ENCODE data around the gene GALNT2. TPM values are rescaled to one million over a fixed set of nuclear protein-coding genes. Genes with fewer than 3 reads are reported as not detected.
A peak's percentile ranks its signal among the peaks of the same experiment; 100 is the strongest.

The GALNT2 gene
- total and polyA plus RNA-seq, 2 experiments from 2014 or later: 17.8 to 48.3 TPM

- Mint-ChIP-seq H3K4me1 (peaks cover 29% of the 10 kb centered on the region), H3K36me3 (ENCODE audit: low read depth) (peaks cover 23% of the 10 kb centered on the region), H3K4me3 (peak overlapping the region; percentile 41; the same call in 2 of the 3 replicates), H3K27ac (peak overlapping the region; percentile 85), H3K9me3 (peaks cover 3% of the 10 kb centered on the region; the same call in 2 of the 3 replicates), H3K27me3 (ENCODE audit: insufficient read depth, low read depth, poor library complexity) (peaks cover 4% of the 10 kb centered on the region)
- Histone ChIP-seq H3F3A (replicated peaks; ENCODE audit: low read depth) (no peaks in the 10 kb centered on the region), H4K20me1 (replicated peaks; ENCODE audit: insufficient read depth) (no peaks in the 10 kb centered on the region), H3K4me3 (no peak overlapping the region), H3K27me3 (ENCODE audit: insufficient read depth) (no peaks in the 10 kb centered on the region), H3K36me3 (ENCODE audit: insufficient read depth) (no peaks in the 10 kb centered on the region), H3K4me2 (peak overlapping the region; percentile 72), H3K27ac (ENCODE audit: low read depth) (peak overlapping the region; percentile 24; the same call in 1 of the 2 replicates), H3K4me1 (ENCODE audit: insufficient read depth) (peaks cover 24% of the 10 kb centered on the region), H3K79me2 (replicated peaks; ENCODE audit: insufficient read depth) (no peaks in the 10 kb centered on the region; the same call in 1 of the 2 replicates), H3K9me2 (ENCODE audit: insufficient read depth) (no peaks in the 10 kb centered on the region), H2AFZ (no peak overlapping the region)
- no peak for DNase-seq (ENCODE audit: low spot score)
- TF ChIP-seq EZH2phosphoT487 (IDR thresholded peaks at IDR 0.05; ENCODE audit: unreplicated experiment): no peak
- TF ChIP-seq POLR2AphosphoS5 (IDR thresholded peaks at IDR 0.05; ENCODE audit: low read depth): no peak
- no peak for TF ChIP-seq EZH2 (IDR thresholded peaks at IDR 0.05; ENCODE audit: low read depth, unreplicated experiment)
- no peak for TF ChIP-seq CREB1 (CRISPR knock-in tag; IDR thresholded peaks at IDR 0.05; ENCODE audit: low read depth)
- TF ChIP-seq ZNF331 (CRISPR knock-in tag; IDR thresholded peaks at IDR 0.05; ENCODE audit: low read depth): no peak
- TF ChIP-seq ZNF114 (CRISPR knock-in tag; IDR thresholded peaks at IDR 0.05): no peak
- TF ChIP-seq JUNB (IDR thresholded peaks at IDR 0.05; ENCODE audit: unreplicated experiment): no peak
- no peak for TF ChIP-seq STAT1 (IDR thresholded peaks at IDR 0.05; ENCODE audit: unreplicated experiment)
- TF ChIP-seq, protein P1, sequence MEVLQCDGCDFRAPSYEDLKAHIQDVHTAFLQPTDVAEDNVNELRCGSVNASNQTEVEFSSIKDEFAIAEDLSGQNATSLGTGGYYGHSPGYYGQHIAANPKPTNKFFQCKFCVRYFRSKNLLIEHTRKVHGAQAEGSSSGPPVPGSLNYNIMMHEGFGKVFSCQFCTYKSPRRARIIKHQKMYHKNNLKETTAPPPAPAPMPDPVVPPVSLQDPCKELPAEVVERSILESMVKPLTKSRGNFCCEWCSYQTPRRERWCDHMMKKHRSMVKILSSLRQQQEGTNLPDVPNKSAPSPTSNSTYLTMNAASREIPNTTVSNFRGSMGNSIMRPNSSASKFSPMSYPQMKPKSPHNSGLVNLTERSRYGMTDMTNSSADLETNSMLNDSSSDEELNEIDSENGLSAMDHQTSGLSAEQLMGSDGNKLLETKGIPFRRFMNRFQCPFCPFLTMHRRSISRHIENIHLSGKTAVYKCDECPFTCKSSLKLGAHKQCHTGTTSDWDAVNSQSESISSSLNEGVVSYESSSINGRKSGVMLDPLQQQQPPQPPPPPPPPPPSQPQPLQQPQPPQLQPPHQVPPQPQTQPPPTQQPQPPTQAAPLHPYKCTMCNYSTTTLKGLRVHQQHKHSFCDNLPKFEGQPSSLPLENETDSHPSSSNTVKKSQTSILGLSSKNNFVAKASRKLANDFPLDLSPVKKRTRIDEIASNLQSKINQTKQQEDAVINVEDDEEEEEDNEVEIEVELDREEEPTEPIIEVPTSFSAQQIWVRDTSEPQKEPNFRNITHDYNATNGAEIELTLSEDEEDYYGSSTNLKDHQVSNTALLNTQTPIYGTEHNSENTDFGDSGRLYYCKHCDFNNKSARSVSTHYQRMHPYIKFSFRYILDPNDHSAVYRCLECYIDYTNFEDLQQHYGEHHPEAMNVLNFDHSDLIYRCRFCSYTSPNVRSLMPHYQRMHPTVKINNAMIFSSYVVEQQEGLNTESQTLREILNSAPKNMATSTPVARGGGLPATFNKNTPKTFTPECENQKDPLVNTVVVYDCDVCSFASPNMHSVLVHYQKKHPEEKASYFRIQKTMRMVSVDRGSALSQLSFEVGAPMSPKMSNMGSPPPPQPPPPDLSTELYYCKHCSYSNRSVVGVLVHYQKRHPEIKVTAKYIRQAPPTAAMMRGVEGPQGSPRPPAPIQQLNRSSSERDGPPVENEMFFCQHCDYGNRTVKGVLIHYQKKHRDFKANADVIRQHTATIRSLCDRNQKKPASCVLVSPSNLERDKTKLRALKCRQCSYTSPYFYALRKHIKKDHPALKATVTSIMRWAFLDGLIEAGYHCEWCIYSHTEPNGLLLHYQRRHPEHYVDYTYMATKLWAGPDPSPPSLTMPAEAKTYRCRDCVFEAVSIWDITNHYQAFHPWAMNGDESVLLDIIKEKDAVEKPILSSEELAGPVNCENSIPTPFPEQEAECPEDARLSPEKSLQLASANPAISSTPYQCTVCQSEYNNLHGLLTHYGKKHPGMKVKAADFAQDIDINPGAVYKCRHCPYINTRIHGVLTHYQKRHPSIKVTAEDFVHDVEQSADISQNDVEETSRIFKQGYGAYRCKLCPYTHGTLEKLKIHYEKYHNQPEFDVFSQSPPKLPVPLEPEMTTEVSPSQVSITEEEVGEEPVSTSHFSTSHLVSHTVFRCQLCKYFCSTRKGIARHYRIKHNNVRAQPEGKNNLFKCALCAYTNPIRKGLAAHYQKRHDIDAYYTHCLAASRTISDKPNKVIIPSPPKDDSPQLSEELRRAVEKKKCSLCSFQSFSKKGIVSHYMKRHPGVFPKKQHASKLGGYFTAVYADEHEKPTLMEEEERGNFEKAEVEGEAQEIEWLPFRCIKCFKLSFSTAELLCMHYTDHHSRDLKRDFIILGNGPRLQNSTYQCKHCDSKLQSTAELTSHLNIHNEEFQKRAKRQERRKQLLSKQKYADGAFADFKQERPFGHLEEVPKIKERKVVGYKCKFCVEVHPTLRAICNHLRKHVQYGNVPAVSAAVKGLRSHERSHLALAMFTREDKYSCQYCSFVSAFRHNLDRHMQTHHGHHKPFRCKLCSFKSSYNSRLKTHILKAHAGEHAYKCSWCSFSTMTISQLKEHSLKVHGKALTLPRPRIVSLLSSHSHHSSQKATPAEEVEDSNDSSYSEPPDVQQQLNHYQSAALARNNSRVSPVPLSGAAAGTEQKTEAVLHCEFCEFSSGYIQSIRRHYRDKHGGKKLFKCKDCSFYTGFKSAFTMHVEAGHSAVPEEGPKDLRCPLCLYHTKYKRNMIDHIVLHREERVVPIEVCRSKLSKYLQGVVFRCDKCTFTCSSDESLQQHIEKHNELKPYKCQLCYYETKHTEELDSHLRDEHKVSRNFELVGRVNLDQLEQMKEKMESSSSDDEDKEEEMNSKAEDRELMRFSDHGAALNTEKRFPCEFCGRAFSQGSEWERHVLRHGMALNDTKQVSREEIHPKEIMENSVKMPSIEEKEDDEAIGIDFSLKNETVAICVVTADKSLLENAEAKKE (CRISPR knock-in tag; IDR thresholded peaks at IDR 0.05): no peak
- TF ChIP-seq, protein P2, sequence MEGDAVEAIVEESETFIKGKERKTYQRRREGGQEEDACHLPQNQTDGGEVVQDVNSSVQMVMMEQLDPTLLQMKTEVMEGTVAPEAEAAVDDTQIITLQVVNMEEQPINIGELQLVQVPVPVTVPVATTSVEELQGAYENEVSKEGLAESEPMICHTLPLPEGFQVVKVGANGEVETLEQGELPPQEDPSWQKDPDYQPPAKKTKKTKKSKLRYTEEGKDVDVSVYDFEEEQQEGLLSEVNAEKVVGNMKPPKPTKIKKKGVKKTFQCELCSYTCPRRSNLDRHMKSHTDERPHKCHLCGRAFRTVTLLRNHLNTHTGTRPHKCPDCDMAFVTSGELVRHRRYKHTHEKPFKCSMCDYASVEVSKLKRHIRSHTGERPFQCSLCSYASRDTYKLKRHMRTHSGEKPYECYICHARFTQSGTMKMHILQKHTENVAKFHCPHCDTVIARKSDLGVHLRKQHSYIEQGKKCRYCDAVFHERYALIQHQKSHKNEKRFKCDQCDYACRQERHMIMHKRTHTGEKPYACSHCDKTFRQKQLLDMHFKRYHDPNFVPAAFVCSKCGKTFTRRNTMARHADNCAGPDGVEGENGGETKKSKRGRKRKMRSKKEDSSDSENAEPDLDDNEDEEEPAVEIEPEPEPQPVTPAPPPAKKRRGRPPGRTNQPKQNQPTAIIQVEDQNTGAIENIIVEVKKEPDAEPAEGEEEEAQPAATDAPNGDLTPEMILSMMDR (conservative IDR thresholded peaks at IDR 0.05; ENCODE audit: low read depth in 2 of 2): no peak
- ATAC-seq: no peak; the same call in 2 of the 3 replicates
Measured at GRCh38 chr1:230185076-230186001, 118.3 kb downstream of the GALNT2 start.

All from GM23338 (cell line).